ENCODE data around the gene ASTN2.
"Not testable (repeated sequence)": the region's sequence is repeated elsewhere in the genome, so short reads cannot be mapped to it uniquely, and the experiment has no call there.

ASTN2 gene

DNA sequence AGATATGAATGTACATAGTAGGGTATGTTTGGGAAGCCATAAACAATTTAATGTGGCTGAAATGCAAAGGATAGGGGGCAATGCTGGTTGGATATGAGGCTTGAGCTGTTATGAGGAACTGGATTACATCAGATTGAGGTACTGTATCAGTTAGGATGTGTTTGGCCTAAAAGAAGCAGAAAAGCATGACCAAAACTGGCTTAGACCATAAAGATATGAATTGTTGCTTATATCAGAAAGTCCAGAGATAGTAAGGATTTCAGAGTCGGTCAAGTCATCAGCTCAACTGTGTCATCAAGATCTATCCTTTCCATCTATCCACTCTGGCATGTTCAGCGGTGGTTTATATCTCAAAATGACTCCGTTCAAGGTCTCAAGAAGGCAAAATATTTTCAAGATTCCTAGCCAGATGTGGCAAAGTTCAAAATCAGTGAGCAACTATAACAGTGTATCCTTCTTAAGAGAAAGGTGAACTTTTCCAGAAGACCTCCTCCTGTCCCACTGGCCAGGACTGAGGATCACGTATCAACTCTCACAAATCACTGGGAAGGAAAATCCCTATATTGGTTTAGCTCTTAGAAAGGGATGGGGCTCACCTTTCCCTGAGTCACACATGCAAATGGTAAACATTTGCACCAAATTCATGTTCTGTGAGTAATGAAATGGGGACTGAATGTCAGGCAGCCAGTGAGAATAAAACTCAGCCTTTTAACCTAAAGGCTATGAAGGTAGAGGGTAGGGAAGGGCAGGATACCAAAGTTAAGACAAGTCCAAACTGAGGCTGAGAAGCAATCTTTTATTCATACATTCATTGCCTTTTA, 469.9 kb downstream of the ASTN2 start:
- DNase-seq: no peak

- no peak for DNase-seq
Observed at GRCh38 chr9:116943970-116944369, 470.9 kb downstream of the ASTN2 start.

DNA sequence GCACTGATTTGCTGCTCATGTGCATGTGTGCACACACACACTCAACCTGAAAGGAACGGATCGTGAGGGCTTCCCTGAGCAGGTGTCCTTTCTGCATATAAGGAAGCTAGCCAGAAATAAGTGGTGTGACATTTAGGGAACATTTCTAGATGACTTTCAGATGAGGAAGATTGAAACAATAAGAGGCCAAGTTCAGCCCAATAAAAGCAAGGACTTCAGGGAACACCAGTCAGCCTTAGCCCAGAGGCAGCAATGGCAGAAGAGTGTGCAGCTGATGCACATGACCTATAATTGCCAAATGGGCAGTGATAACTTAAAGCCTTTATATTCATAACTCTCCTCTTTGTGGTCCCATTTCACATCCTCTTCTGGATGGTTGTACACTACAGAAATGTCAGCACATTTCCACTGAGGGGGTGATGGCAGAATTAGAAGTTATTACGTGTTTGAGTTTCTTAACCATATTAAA, 472.2 kb downstream of the ASTN2 start:
- no peak for DNase-seq

GRCh38 chr9:116941266-116941665, 473.6 kb downstream of the ASTN2 start:
- no peak for DNase-seq

- no peak for DNase-seq
Observed at GRCh38 chr9:116940614-116941215, 474.1 kb downstream of the ASTN2 start.

DNA sequence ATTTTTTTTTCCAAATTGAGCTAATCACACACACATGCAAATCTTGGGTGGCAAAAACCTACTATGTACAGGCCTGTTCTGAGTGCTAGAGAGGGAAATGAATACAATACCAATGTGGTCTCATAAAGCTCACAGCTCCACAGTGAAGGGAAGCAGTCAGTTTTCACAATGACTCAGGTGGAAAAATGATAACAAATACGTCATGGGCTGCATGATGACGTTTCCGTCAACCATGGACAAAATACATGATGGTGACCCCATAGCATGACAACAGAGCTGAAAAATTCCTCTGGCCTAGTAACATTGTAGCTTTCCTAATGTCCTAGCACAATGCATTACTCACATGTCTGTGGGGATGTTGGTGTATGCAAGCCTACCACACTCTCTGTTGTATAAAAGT, 475.2 kb downstream of the ASTN2 start:
- no peak for DNase-seq

DNA sequence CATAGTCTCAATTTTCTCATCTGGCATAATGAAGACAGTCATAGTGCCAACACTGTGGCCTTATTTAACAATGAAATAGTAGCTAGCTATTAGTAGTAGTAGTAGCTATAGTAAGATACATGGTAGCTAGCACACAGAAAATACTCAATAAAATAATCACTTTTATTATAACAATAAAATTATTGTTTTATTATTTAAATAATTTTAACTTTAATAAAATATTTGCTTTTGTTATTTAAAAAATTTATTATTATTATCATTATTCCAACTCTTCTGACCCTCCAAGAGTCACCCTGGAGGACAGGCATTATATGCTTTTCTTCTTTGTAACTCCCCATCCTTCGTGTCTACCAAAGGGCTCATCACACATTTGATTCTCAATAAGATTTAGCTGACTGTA, 475.7 kb downstream of the ASTN2 start:
- DNase-seq: no peak

DNA sequence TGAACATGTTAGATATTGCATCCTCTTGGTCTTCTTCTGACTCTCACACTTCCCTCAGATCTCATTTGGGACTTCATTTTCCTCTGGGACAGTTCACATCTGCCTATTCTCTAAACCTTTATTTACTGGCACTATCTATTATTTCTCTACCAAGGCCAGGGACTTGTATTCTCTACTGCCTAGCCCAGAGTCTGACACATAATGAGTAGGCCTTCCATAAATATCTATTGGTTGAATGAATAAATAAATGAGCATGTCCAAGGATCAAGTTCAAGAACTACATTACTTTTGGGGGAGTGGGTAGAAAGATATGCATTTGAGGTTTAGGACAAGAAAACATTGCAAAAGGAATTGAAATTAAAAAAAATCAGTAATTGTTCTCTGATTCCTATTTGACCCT, 477.5 kb downstream of the ASTN2 start:
- no peak for DNase-seq

GRCh38 chr9:116935149-116935897, 479.5 kb downstream of the ASTN2 start:
- DNase-seq: no peak

DNA sequence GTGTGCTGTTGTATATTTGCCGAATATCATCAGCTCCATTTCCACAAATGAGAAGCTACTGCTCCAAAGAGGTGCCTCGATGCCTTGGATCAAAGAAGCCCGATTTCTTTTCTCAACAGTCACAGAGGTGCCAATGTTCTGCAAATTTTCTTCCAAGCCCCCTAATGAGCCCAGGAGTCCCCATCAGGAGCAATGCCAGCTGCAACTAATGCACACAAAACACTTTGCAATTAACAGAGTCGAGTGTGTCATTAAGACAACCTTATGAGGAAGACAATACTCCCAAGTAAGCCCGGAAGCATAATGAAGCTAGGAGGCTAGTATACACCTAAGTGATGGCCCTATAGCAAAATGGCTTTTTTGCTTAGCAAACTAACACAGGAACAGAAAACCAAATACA, 480.7 kb downstream of the ASTN2 start:
- DNase-seq: no peak

DNA sequence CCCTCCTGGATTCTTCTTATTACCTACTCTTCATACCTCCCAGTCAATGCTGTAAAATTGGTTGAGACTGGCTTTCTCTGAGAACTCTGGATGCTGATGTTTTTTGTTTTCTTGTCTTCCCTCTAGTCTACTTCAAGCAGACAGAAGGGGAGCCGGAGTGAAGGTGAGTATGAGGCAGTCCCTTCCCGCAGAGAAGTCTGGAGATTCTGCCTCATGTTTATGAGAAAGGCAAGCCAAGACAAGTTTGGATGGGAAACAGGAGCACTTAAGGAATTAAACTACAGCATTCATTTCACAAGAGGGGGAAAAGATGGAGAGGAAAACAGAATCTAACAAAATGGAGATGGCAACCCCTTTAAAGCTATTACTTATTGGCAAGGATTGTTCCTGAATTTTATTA, 481.6 kb downstream of the ASTN2 start:
- no peak for DNase-seq

- DNase-seq: no peak
Observed at GRCh38 chr9:116929621-116930020, 485.2 kb downstream of the ASTN2 start.

DNA sequence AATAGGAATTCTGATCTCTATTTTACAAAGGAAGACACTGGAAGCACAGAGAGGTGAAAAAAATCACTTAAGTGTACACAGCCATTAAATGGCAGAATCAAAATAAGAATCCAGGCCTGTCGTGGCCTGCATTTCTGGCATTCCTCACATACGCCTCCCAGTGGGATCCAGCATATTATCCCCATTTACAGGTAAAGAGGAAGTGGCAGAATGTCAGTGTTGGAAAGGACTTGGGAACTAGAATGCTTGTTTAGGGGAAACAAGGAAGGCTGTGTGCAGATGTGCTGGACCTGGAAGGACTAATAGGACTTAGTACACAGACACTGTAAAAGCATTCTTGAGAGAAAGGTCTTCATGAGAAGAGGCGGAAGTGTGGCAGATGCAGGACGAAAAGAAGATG, 486.0 kb downstream of the ASTN2 start:
- DNase-seq: no peak

- no peak for DNase-seq
Observed at GRCh38 chr9:116928289-116928688, 486.6 kb downstream of the ASTN2 start.

DNA sequence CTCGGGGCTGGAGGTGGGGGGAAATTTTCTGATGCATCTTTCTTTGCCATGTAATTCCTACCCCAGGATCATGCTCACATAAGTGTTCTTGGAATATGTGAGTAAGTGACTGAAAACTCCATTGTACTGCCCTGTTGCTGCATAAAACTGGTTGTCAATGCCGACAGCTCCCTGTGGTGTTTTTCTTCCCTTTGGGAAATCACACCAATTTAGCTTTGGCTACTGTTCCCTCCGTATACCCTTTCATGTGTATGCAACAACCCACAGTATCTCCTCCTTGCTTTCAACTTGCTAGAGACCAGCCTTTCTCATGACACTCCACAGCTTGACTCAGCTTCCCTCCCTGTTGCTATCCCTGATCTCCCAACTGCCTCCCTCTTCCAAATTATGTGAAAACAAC, 487.1 kb downstream of the ASTN2 start:
- no peak for DNase-seq

GRCh38 chr9:116925121-116925520, 489.7 kb downstream of the ASTN2 start:
- no peak for DNase-seq

DNA sequence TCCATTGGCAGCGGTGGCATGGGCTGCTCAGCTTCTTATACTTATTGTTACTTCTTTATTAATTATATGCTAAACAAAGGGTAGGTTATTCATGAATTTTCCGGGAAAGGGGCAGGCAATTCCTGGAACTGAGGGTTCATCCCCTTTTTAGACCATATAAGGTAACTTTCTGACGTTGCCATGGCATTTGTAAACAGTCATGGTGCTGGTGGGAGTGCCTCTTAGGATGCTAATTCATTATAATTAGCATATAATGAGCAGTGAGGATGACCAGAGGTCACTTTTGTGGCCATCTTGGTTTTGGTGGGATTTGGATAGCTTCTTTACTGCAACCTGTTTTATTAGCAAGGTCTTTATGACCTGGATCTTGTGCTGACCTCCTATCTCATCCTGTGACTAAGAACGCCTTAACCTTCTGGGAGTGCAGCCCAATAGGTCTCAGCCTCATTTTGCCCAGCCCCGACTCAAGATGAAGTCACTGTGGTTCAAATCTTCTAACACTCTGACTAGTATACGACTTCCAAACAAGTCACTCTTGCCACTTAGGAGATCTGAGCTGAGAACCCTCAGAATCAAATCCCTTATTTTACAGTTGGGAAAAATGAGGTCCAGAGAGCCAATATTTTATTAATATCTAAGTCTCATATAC, 490.3 kb downstream of the ASTN2 start:
- DNase-seq: no peak

DNA sequence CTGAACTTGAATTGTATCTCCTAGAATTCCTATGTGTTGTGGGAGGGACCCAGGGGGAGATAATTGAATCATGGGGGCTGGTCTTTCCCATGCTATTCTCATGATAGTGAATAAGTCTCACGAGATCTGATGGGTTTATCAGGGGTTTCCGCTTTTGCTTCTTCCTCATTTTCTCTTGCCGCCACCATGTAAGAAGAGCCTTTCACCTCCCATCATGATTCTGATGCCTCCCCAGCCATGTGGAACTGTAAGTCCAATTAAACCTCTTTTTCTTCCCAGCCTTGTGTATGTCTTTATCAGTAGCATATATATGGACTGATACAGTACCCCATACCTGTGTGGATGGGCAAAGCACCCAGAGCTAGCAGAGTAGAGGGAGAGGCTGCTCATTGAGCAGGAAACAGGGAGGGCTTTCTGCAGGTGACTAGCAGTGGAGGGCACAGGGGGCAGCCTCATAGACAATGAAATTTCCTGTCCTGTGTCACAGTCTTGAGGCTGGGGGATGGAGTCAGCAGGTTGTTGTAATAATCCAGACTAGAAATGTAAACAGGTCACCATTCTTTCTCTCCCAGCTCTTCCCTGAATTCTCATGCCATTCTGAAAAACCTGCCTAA, 496.9 kb downstream of the ASTN2 start:
- DNase-seq: not testable (repeated sequence)

GRCh38 chr9:116913536-116913935, 501.3 kb downstream of the ASTN2 start:
- DNase-seq: no peak

DNA sequence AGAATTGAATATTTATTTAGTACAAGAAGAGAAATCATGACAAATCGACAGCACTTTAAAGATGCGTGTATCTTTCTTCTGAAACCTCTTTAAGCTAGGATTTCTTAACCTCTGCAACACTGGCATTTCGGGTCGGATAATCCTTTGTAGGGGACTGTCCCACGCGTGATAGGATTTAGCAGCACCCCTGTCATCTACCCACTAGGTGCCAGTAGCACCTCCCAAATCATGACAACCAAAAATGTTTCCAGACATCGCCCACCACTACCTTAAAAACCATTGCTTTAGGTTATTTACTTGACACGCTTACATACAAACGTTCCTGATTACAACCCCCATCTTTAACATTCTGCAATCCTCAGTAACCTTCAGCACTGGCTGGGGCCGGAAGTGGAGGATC, 504.7 kb downstream of the ASTN2 start:
- no peak for DNase-seq

- no peak for DNase-seq
Observed at GRCh38 chr9:116907989-116908388, 506.9 kb downstream of the ASTN2 start.

- no peak for DNase-seq
Observed at GRCh38 chr9:116905171-116905588, 509.7 kb downstream of the ASTN2 start.

GRCh38 chr9:116904165-116904564, 510.7 kb downstream of the ASTN2 start:
- DNase-seq: no peak

Data from SHP77 treated with DMSO at 0.1 percent for 48 hours (cell line).